Inflammatory macrophage (primary cell): ENCODE results near the gene NIF3L1.

Experiments
- DNase-seq, 2 donors: peaks; one replicate each; pipeline ENCODE4 v3.0.0-alpha.2; 2020 to 2022
- total RNA-seq, 18 experiments: gene quantifications; one replicate each; lab custom pipeline; 2026; ENCODE audit warnings: mixed read lengths in 6 of 18, inconsistent platforms in 2 of 18; lab: John Stamatoyannopoulos, UW

The NIF3L1 gene
- 3.9 to 26.9 (median 18.0) reads per million in 18 experiments for total RNA-seq

GRCh38 chr2:200888704-200889625 is at the start of gene NIF3L1, which contains the start of gene PPIL3:
Gene NIF3L1 (plus strand): TSS chr2:200889371. CDS start chr2:200891944, 2,573 bp downstream.
Gene PPIL3 (minus strand): TSS chr2:200889077. CDS start chr2:200887615, 1,462 bp downstream.
- peak; percentile 98 to 99 for DNase-seq

- no peak for DNase-seq
Measured at GRCh38 chr2:200839513-200839912, 49.7 kb upstream of the NIF3L1 start.

- no peak for DNase-seq
Measured at GRCh38 chr2:200843993-200844948, 44.9 kb upstream of the NIF3L1 start.

GRCh38 chr2:200845194-200845593 is 44.0 kb upstream of the NIF3L1 start:
- DNase-seq = no peak

GRCh38 chr2:200845669-200846325 is 43.4 kb upstream of the NIF3L1 start:
- peak in 1 of 2 donors; percentile 40 for DNase-seq

DNA sequence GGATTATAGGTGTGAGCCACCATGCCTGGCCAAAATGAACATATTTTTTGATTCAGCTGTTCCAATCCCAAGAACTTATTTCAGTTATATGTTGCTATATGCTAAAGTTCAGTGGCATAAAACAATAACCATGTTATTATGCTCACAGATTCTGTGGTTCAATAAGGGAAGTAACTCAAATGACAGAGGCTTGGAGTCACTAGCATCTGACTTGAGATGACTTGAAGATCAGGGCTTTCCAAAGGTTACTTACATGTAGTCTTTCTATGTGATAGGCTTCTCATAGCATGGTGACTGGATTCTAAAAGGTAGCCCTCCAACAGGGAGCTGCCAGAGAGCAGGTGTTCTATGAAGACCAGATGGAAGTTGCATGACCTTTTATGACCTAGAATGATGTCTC is 41.9 kb upstream of the NIF3L1 start:
- peak; percentile 61 to 73 for DNase-seq

DNA sequence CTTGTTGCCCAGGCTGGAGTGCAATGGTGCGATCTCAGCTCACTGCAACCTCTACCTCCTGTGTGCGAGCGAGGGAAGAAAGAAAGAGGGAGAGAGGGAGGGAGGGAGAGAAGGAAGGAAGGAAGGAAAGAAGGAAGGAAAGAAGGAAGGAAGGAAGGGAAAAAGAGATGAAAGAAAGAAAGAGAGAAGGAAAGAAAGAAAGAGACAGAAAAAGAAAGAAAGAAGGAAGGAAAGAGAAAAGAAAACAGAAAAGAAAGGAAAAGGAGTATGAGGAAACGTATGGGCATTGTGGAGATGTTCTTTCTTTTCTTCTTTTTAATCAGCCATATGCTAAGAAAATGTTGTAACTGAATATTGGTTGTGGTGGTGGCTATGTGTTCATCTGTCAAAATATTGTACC is 41.2 kb upstream of the NIF3L1 start:
- no peak for DNase-seq

DNA sequence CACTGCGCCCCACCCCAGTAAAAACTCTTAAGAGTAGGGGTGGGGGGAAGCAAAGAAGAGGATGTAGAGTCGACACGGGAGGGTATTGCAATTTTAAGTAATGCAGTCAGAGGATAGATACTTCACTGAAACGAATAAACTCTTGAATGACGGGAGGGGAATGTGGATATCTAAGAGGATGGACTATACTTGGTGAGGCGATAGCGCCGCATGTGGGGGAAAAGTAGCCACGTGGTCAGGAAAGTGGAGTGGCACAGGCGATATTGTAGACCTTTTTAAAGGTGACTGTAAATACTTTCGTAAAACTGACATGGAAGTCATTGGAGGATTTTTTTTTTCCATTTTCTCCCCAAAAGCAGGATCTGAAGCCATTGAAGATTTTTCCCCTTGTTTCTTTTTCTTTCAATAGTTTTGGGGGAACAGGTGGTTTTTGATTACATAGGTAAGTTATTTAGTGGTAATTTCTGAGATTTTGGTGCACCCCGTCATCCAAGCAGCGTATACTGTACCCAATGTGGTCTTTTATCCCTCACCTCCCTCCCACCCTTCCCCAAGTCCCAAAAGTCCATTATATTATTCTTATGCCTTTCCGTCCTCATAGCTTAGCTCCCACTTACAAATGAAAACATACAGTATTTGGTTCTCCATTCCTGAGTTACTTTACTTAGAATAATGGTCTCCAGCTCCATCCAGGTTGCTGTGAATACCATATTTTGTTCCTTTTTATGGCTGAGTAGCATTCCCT is 38.5 kb upstream of the NIF3L1 start:
- no peak for DNase-seq

DNA sequence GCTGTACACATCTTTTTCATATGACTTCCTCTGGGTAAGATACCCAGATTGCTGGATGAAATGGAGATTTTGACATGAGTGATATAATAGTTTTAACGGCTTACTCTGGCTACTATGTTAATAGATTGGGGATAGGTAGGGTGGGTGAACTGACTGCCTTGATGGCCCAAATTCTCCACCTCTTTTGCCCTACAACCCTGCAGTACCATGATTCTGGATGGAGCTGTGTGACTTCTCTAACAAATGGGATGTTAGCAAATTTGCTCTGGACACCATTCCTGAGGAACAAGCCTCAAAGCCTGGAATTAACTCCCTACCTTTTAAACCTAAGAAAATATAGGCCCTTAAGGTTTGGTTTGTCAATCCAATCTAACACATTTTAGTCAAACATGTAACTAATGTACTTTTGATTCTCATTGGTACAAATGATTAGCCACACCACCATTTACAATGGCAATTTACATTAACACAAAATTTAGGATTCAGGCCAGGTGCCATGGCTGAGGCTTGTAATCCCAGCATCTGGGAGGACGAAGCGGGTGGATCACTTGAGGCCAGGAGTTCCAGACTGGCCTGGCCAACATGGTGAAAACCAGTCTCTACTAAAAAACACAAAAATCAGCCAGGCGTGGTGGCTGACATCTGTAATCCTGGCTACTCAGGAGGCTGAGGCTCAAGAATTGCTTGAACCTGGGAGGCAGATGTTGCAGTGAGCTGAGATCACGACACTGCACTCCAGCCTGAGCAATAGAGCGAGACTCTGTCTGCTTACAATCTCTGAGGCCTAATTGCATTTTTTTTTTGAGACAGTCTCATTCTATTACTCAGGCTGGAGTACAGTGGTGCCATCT is 37.5 kb upstream of the NIF3L1 start:
- no peak for DNase-seq

DNA sequence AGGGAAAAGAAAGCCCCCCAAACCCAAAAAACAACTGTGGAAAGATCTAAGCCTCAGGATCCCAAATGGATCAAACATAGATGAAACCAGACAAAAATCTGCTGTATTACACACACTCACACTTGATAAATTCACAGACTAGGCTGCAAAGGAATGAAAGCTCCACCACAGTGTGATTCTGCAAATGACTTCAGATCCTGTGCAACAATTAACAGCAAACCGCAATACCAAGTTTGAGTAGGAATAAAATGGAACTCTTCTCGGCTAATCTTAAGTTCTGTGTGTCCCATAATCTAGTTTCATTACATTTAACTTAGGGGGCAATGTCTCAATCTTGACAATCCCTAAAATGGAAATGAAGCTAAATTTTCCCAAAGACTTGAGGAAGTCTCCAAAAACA is 36.6 kb upstream of the NIF3L1 start:
- no peak for DNase-seq

GRCh38 chr2:200856806-200857205 is 32.4 kb upstream of the NIF3L1 start:
- no peak for DNase-seq

- peak in 1 of 2 donors; percentile 35 for DNase-seq
Measured at GRCh38 chr2:200860092-200860795, 28.9 kb upstream of the NIF3L1 start.

DNA sequence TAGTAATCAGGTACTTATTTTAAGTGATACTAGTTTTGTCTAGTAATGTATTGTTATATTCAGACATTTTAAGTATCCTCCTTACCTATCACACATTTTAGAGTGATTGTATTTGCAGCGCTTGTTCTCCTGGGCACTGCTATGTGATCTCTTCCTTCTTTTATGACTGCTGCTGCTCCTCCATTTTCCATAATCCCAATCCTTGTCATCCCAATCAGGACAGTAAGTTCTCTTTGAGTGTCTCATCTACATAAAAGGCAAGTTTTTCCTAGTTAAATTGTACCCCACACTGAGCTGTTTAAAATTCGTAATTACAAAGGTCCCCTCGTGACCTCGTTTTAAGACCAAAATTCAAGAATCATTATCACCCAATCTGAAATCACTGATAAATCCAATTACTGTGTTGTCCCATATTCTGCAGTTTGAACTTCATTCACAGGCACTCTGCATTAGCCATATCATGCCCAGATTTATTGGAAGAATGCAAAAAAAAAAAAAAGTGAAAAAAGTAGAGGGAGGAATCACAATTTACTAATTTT is 27.5 kb upstream of the NIF3L1 start:
- DNase-seq = no peak

- peak; percentile 57 to 60 for DNase-seq
Measured at GRCh38 chr2:200862532-200863000, 26.6 kb upstream of the NIF3L1 start.

- peak; percentile 80 to 85 for DNase-seq
Measured at GRCh38 chr2:200863782-200864175, 25.4 kb upstream of the NIF3L1 start.

GRCh38 chr2:200864176-200865034 is 24.8 kb upstream of the NIF3L1 start, which contains the start of gene CLK1:
Gene CLK1 (minus strand): TSS chr2:200864658. CDS start chr2:200861862, 2,796 bp downstream.
- DNase-seq = peak; percentile 97 to 99

GRCh38 chr2:200869014-200869413 is 20.2 kb upstream of the NIF3L1 start:
- no peak for DNase-seq

- DNase-seq = no peak
Measured at GRCh38 chr2:200871151-200871550, 18.0 kb upstream of the NIF3L1 start.
